K562 (cell line): ENCODE measurements around the gene TGM1. TPM values are rescaled to one million over a fixed set of nuclear protein-coding genes. Genes with fewer than 3 reads are reported as not detected.

ENCODE experiments used
- CSDE1 ChIP-seq, 2 experiments: fragments of 450-650 bp; IDR thresholded peaks; 2 replicates each; pipeline ENCODE4 v1.6.1; 2016; ENCODE audit warnings: mild to moderate bottlenecking in 1 of 2
- FOXM1 ChIP-seq, 2 experiments: fragments of 450-650 bp in 1 of 2; sonication (generic) in 1 of 2; formaldehyde crosslinking in 1 of 2; IDR thresholded peaks; 2 replicates each; pipeline versions ENCODE4 v1.6.1 to v1.9.0; 2017 to 2022; ENCODE audit warnings: low read depth in 2 of 2, mild to moderate bottlenecking in 2 of 2, missing genetic modification reagents in 1 of 2, moderate library complexity in 1 of 2
- GABPB1 ChIP-seq: sonication (generic); formaldehyde crosslinking; IDR thresholded peaks from 2 replicates; pipeline ENCODE4 v1.8.0; 2022; ENCODE audit warnings: mild to moderate bottlenecking, missing genetic modification reagents
- MTA3 ChIP-seq: fragments of 450-650 bp; formaldehyde crosslinking; IDR thresholded peaks from 2 replicates; pipeline ENCODE4 v1.6.1; 2017; ENCODE audit warnings: mild to moderate bottlenecking, borderline replicate concordance
- MXI1 ChIP-seq: IDR thresholded peaks from 2 replicates; pipeline ENCODE4 v1.6.1; 2011; ENCODE audit warnings: low read depth, mild to moderate bottlenecking, improper control_type of control experiment, low read length
- PHF21A ChIP-seq: fragments of 450-650 bp; IDR thresholded peaks from 2 replicates; pipeline ENCODE4 v1.6.1; 2017; ENCODE audit warnings: low read depth, borderline replicate concordance
- PTBP1 ChIP-seq: fragments of 200-400 bp; formaldehyde crosslinking; IDR thresholded peaks from 2 replicates; pipeline ENCODE4 v1.6.1; 2017; ENCODE audit warnings: low read depth, low read length
- TARDBP ChIP-seq: fragments of 450-650 bp; IDR thresholded peaks from 2 replicates; pipeline ENCODE4 v1.6.1; 2016
- TBP ChIP-seq: optimal IDR thresholded peaks from 2 replicates; pipeline ENCODE3; 2011; ENCODE audit warnings: low read depth, low read length, improper control_type of control experiment
- UBTF ChIP-seq, 2 experiments: IDR thresholded peaks; 2 replicates each; pipeline ENCODE4 v1.6.1; 2012; ENCODE audit warnings: improper control_type of control experiment in 2 of 2, low read depth in 2 of 2, low read length in 2 of 2, borderline replicate concordance in 1 of 2
- USF1 ChIP-seq: sonication (generic); formaldehyde crosslinking; IDR thresholded peaks from 2 replicates; pipeline ENCODE4 v1.9.0; 2022; ENCODE audit warnings: mild to moderate bottlenecking, missing genetic modification reagents
- ZNF197 ChIP-seq: fragments of 200-800 bp; sonication (Bioruptor generic); IDR thresholded peaks from 2 replicates; pipeline ENCODE4 v1.6.1; 2016; ENCODE audit warnings: low read depth, missing genetic modification characterization, missing compliant biosample characterization
- ZNF639 ChIP-seq, 2 experiments: fragments of 200-800 bp in 1 of 2; sonication (Bioruptor generic) in 1 of 2; sonication (generic) in 1 of 2; formaldehyde crosslinking in 1 of 2; IDR thresholded peaks in 1 of 2; conservative IDR thresholded peaks in 1 of 2; 2 replicates each; pipeline versions ENCODE4 v1.5.0 to v1.6.1; 2016 to 2020; ENCODE audit warnings: missing compliant biosample characterization in 1 of 2, missing genetic modification characterization in 1 of 2, missing genetic modification reagents in 1 of 2
- polyA plus RNA-seq, 8 experiments: library from polyadenylated mRNA; depleted of rRNA in 4 of 8; stranded (reverse) in 5 of 8; unstranded in 3 of 8; fragments of >200 nt; fragmentation: Nextera tagmentation in 2 of 8; fragmentation: Illumina TruSeq in 1 of 8; extraction: Ambion mirVana in 2 of 8; extraction: Trizol in 1 of 8; gene quantifications; 2 replicates each; pipeline versions ENCODE4 v1.2.1 to v1.2.3, GENCODE V29; 2011 to 2014; ENCODE audit warnings: inconsistent platforms in 1 of 8, missing spikeins in 1 of 8
- total RNA-seq, 7 experiments: library from RNA; depleted of rRNA in 6 of 7; stranded (reverse); fragments of >200 nt in 6 of 7; fragmentation: Illumina TruSeq in 2 of 7; extraction: Trizol in 2 of 7; gene quantifications; 2 replicates each; pipeline versions ENCODE4 v1.2.1 to v1.2.3, GENCODE V29; 2011 to 2021; ENCODE audit warnings: low replicate concordance in 1 of 7
- TF ChIP-seq, protein P1 (sequence below): fragments of 250-450 bp; sonication (Bioruptor Pico); IDR thresholded peaks from 2 replicates; pipeline ENCODE4 v1.4.0; 2020; ENCODE audit warnings: mild to moderate bottlenecking, moderate library complexity, borderline replicate concordance
- TF ChIP-seq, protein P2 (sequence below): fragments of 250-450 bp; sonication (Bioruptor Pico); IDR thresholded peaks from 2 replicates; pipeline ENCODE4 v1.4.0; 2020; ENCODE audit warnings: mild to moderate bottlenecking, moderate library complexity

TGM1 gene
- total and polyA plus RNA-seq, 9 of the 15 experiments (the other 6 are each of a cell fraction or from before 2014, with no cell fraction given), result 0.13 to 4.4 (median 0.88) TPM

DNA sequence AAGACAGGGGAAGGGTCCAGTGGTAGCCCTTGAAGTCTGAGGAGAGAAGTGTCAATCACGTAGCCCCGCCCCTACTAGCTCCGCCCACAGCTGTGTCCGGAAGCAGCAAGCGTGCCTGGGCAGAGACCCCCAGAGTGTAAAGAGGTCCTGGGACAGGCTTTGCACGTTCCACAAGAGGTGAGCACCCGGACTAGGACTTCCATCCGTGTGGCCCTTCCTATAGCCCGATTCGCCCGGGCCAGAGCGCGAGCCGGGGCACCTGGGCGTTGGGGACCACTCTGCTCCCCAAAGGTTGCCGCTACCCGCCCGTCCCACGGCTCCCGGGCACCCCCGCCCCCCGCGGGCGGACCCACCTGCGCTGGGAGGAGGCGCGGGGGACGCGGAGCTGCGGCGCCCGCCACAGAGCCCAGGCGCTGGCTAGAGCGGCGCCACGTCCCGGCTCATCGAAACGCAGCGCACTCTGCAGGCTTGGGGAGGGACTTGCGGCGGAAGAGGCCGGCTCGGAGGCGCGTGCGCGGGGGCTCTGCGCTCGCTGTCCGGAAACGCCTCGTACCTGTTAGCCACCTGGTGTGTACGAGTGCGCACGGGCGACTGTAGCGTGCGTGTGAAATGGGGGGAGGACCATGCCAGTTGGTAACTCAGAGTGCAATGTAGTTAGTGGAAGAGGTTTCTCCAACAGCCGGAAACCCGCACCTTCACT, 8.3 kb upstream of the TGM1 start, which contains the start of gene RABGGTA (continued):
- TF ChIP-seq, protein P1, sequence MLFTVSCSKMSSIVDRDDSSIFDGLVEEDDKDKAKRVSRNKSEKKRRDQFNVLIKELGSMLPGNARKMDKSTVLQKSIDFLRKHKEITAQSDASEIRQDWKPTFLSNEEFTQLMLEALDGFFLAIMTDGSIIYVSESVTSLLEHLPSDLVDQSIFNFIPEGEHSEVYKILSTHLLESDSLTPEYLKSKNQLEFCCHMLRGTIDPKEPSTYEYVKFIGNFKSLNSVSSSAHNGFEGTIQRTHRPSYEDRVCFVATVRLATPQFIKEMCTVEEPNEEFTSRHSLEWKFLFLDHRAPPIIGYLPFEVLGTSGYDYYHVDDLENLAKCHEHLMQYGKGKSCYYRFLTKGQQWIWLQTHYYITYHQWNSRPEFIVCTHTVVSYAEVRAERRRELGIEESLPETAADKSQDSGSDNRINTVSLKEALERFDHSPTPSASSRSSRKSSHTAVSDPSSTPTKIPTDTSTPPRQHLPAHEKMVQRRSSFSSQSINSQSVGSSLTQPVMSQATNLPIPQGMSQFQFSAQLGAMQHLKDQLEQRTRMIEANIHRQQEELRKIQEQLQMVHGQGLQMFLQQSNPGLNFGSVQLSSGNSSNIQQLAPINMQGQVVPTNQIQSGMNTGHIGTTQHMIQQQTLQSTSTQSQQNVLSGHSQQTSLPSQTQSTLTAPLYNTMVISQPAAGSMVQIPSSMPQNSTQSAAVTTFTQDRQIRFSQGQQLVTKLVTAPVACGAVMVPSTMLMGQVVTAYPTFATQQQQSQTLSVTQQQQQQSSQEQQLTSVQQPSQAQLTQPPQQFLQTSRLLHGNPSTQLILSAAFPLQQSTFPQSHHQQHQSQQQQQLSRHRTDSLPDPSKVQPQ, result no peak
- TF ChIP-seq TBP, result peak; percentile 54
- no peak for TF ChIP-seq CSDE1 (IDR thresholded peaks at IDR 0.05)
- TF ChIP-seq ZNF639 (CRISPR knock-in tag; conservative IDR thresholded peaks at IDR 0.05 in 1 of 2, IDR thresholded peaks at IDR 0.05 in 1 of 2), result peak in 1 of 2 experiments; percentile 62; a peak in 1 of 4 replicates
- TF ChIP-seq, protein P2, sequence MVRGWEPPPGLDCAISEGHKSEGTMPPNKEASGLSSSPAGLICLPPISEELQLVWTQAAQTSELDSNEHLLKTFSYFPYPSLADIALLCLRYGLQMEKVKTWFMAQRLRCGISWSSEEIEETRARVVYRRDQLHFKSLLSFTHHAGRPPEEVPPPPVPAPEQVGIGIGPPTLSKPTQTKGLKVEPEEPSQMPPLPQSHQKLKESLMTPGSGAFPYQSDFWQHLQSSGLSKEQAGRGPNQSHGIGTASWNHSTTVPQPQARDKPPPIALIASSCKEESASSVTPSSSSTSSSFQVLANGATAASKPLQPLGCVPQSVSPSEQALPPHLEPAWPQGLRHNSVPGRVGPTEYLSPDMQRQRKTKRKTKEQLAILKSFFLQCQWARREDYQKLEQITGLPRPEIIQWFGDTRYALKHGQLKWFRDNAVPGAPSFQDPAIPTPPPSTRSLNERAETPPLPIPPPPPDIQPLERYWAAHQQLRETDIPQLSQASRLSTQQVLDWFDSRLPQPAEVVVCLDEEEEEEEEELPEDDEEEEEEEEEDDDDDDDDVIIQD (CRISPR knock-in tag), result no peak
- no peak for TF ChIP-seq PHF21A
- TF ChIP-seq MXI1, result peak; percentile 46; the same call in 1 of the 2 replicates
- no peak for TF ChIP-seq UBTF (IDR thresholded peaks at IDR 0.05; ENCODE audit: borderline replicate concordance in 1 of 2, low read depth in 2 of 2, low read length in 2 of 2)
- TF ChIP-seq PTBP1, result no peak
- no peak for TF ChIP-seq ZNF197 (CRISPR knock-in tag)
- no peak for TF ChIP-seq FOXM1 (IDR thresholded peaks at IDR 0.05; ENCODE audit: low read depth)
- 0 out of 2 replicates have a peak, but pooled peaks have one; percentile 50 for TF ChIP-seq FOXM1 (CRISPR knock-in tag; IDR thresholded peaks at IDR 0.05; ENCODE audit: low read depth)
- TF ChIP-seq MTA3, result peak; percentile 81; the same call in 1 of the 2 replicates
- peak; percentile 45; the same call in 1 of the 2 replicates for TF ChIP-seq TARDBP
- TF ChIP-seq USF1 (CRISPR knock-in tag), result no peak
- peak; percentile 81 for TF ChIP-seq GABPB1 (CRISPR knock-in tag)
